ENCODE measurements around the gene SDCBP2.

The SDCBP2 gene

GRCh38 chr20:1328680-1329330 lies at the start of gene SDCBP2:
Gene SDCBP2, minus strand, starts transcription at chr20:1329139. Its CDS starts 8,723 bp downstream, at chr20:1320416.
- DNase-seq: no peak

GRCh38 chr20:1378735-1379125 lies 49.8 kb upstream of the SDCBP2 start:
- DNase-seq: no peak

- no peak for DNase-seq
Observed at GRCh38 chr20:1377984-1378734, 49.2 kb upstream of the SDCBP2 start.

GRCh38 chr20:1377341-1377871 lies 48.5 kb upstream of the SDCBP2 start:
- no peak for DNase-seq

- no peak for DNase-seq
Observed at GRCh38 chr20:1376408-1377270, 47.7 kb upstream of the SDCBP2 start.

- no peak for DNase-seq
Observed at GRCh38 chr20:1376007-1376406, 47.1 kb upstream of the SDCBP2 start.

- no peak for DNase-seq
Observed at GRCh38 chr20:1375515-1375914, 46.6 kb upstream of the SDCBP2 start.

- DNase-seq: no peak
Observed at GRCh38 chr20:1374246-1374645, 45.3 kb upstream of the SDCBP2 start.

GRCh38 chr20:1373614-1374013 lies 44.7 kb upstream of the SDCBP2 start:
- no peak for DNase-seq

GRCh38 chr20:1373036-1373435 lies 44.1 kb upstream of the SDCBP2 start:
- no peak for DNase-seq

GRCh38 chr20:1371830-1372539 lies 43.0 kb upstream of the SDCBP2 start:
- no peak for DNase-seq

- DNase-seq: no peak
Observed at GRCh38 chr20:1371202-1371782, 42.4 kb upstream of the SDCBP2 start.

- DNase-seq: no peak
Observed at GRCh38 chr20:1370548-1371110, 41.7 kb upstream of the SDCBP2 start.

GRCh38 chr20:1369970-1370369 lies 41.0 kb upstream of the SDCBP2 start:
- peak; percentile 41 for DNase-seq

- DNase-seq: no peak
Observed at GRCh38 chr20:1368448-1369199, 39.7 kb upstream of the SDCBP2 start.

- DNase-seq: no peak
Observed at GRCh38 chr20:1367479-1367878, 38.5 kb upstream of the SDCBP2 start.

- DNase-seq: no peak
Observed at GRCh38 chr20:1364106-1364505, 35.2 kb upstream of the SDCBP2 start.

- no peak for DNase-seq
Observed at GRCh38 chr20:1363522-1363921, 34.6 kb upstream of the SDCBP2 start.

GRCh38 chr20:1362484-1362883 lies 33.5 kb upstream of the SDCBP2 start:
- no peak for DNase-seq

GRCh38 chr20:1360094-1360846 lies 31.3 kb upstream of the SDCBP2 start:
- DNase-seq: no peak
